Mammary epithelial cell (primary cell): ENCODE results near the gene PID1.

Source experiments
- CTCF ChIP-seq, 2 donors: IDR thresholded peaks in 1 of 2; conservative IDR thresholded peaks in 1 of 2; 2 replicates each; pipeline ENCODE4 v1.5.1; 2011 to 2012; ENCODE audit warnings: inconsistent platforms in 2 of 2, low read length in 2 of 2, mild to moderate bottlenecking in 2 of 2, control low read depth in 1 of 2, low read depth in 1 of 2; ENCODE audit not compliant: insufficient read depth in 1 of 2; ENCODE audit errors: extremely low read depth in 1 of 2
- EZH2 ChIP-seq: IDR thresholded peaks from 2 replicates; pipeline ENCODE4 v1.6.1; 2012; ENCODE audit warnings: low read length, inconsistent platforms, borderline replicate concordance

GRCh38 chr2:229246334-229246733 lies 24.8 kb downstream of the PID1 start:
- TF ChIP-seq CTCF (conservative IDR thresholded peaks at IDR 0.05 in 1 of 2, IDR thresholded peaks at IDR 0.05 in 1 of 2; ENCODE audit: extremely low read depth in 1 of 2, insufficient read depth in 1 of 2, low read depth in 1 of 2, low read length in 2 of 2) (no peak), EZH2 (no peak)
